Large intestine (tissue), 3 donors: Measurements from ENCODE around the gene CBR1. TPM values are rescaled to one million over a fixed set of nuclear protein-coding genes. Genes with fewer than 3 reads are reported as not detected.
"Not testable (repeated sequence)": the region's sequence is repeated elsewhere in the genome, so short reads cannot be mapped to it uniquely, and the experiment has no call there.

Experiments
- DNase-seq, 2 donors: peaks; one replicate each; pipeline versions ENCODE4 v3.0.0 to v3.0.0-alpha.2; 2013
- H3K27ac ChIP-seq: one replicate; pipeline ENCODE4 v1.5.1; 2013; ENCODE audit warnings: low read length
- H3K27me3 ChIP-seq: 2 replicates; pipeline ENCODE4 v1.6.1; 2013; ENCODE audit warnings: low read length; ENCODE audit not compliant: control insufficient read depth, insufficient read depth
- H3K36me3 ChIP-seq: 2 replicates; pipeline ENCODE4 v1.6.1; 2013; ENCODE audit warnings: low read length; ENCODE audit not compliant: control insufficient read depth, insufficient read depth
- H3K4me1 ChIP-seq: one replicate; pipeline ENCODE4 v1.6.1; 2013; ENCODE audit warnings: low read length; ENCODE audit not compliant: control insufficient read depth, insufficient read depth
- H3K4me3 ChIP-seq: one replicate; pipeline ENCODE4 v1.5.1; 2013; ENCODE audit warnings: low read length
- H3K9me3 ChIP-seq: one replicate; pipeline ENCODE4 v1.6.1; 2013; ENCODE audit warnings: mild to moderate bottlenecking, low read depth, low read length, moderate library complexity; ENCODE audit not compliant: control insufficient read depth
- WGBS: methylation state at CpG from one replicate; pipeline ENCODE4 v1.1.5; 2013; ENCODE audit warnings: low lambda C conversion rate; ENCODE audit not compliant: insufficient coverage; 5-methylcytosine and 5-hydroxymethylcytosine counted together
- polyA plus RNA-seq: library from polyadenylated mRNA; unstranded; fragments of 120-200 nt; gene quantifications from one replicate; pipeline ENCODE4 v1.2.1, GENCODE V29; 2013

The CBR1 gene
- polyA plus RNA-seq, 1 donor, result 82.6 TPM

- Histone ChIP-seq H3K9me3 (peaks cover 3% of the 10 kb centered on the region), H3K27ac (peak overlapping the region; percentile 14), H3K4me3 (no peak overlapping the region), H3K4me1 (peaks cover 30% of the 10 kb centered on the region), H3K27me3 (no peaks in the 10 kb centered on the region), H3K36me3 (no peaks in the 10 kb centered on the region)
- DNase-seq, result peak; percentile 45 to 77
- no CpG with 5 or more reads among the region's 3 CpGs for WGBS
These were observed 4.3 kb upstream of the CBR1 start for GRCh38 chr21:36065497-36066036.

DNA sequence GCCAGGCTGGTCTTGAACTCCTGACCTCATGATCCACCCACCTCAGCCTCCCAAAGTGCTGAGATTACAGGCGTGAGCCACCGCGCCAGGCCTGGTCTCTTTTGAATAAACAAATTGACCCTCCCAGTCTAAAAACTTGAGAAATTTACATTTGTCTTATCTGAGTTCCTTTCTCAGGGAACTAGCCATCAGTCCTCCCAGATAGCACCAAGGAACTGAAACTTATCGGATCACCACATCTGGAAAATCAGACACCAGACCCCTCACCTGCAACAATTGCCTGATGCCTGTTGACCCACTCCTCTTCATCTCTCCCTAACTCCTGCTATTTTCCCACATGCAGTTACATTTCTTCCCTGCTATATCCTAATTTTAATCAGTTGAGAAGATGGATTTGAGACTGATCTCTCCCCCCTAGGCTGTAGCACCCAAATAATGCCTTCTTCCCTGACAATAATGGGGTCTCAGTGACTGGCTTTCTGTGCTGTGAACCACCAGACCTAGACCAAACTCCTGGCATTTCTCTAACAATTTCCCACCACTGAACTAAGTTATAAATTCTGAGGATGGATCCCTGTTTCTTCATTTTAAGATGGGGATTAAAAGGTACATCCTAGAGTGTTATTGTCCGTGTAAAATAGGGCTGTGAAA lies 951 bp upstream of the CBR1 start:
- peaks cover 37% of the 10 kb centered on the region for H3K4me1 ChIP-seq
- H3K4me3 ChIP-seq, result no peak overlapping the region
- H3K27ac ChIP-seq, result no peak overlapping the region
- peaks cover 3% of the 10 kb centered on the region for H3K9me3 ChIP-seq
- H3K27me3 ChIP-seq, result no peaks in the 10 kb centered on the region
- no peak for DNase-seq
- no CpG with 5 or more reads among the region's 5 CpGs for WGBS
- peaks cover 2% of the 10 kb centered on the region for H3K36me3 ChIP-seq

DNA sequence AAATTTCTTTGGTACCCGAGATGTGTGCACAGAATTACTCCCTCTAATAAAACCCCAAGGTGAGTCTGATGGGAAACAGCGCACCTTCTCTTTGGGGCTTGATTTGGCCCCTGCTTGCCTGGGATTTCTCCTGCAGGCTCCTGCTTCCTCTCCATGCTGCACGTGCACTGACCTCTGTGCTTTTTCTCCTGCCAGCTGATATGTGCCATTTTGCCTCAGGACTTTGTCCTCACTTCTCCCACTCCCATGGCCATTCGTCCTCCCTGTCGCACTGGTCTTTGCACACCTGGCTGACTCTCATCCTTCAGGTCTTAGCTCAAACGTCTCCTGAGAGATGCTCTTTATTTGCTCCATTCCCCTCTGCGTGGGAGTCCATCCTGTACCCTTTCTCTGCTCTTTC lies 1.2 kb downstream of the CBR1 start:
- Histone ChIP-seq H3K4me1 (peaks cover 25% of the 10 kb centered on the region), H3K36me3 (peaks cover 2% of the 10 kb centered on the region), H3K9me3 (peaks cover 3% of the 10 kb centered on the region), H3K27ac (peak overlapping the region; percentile 81), H3K27me3 (no peaks in the 10 kb centered on the region), H3K4me3 (no peak overlapping the region)
- WGBS, result 30% methylated on average over 4 of the region's 7 CpGs
- DNase-seq, result peak; percentile 51 to 80

GRCh38 chr21:36072453-36073162 lies 2.8 kb downstream of the CBR1 start:
- peak in 1 of 2 donors; percentile 62 for DNase-seq
- Histone ChIP-seq H3K9me3 (peaks cover 3% of the 10 kb centered on the region), H3K36me3 (peaks cover 2% of the 10 kb centered on the region), H3K27ac (peak overlapping the region; percentile 23), H3K4me1 (peaks cover 22% of the 10 kb centered on the region), H3K27me3 (no peaks in the 10 kb centered on the region), H3K4me3 (no peak overlapping the region)
- 50% methylated on average over 2 of the region's 12 CpGs for WGBS

- peaks cover 22% of the 10 kb centered on the region for H3K4me1 ChIP-seq
- DNase-seq, result peak in 1 of 2 donors; percentile 23
- peaks cover 3% of the 10 kb centered on the region for H3K9me3 ChIP-seq
- WGBS, result 40% methylated on average over 1 of the region's 3 CpGs
- no peak overlapping the region for H3K4me3 ChIP-seq
- peak overlapping the region; percentile 23 for H3K27ac ChIP-seq
- H3K27me3 ChIP-seq, result no peaks in the 10 kb centered on the region
- peaks cover 2% of the 10 kb centered on the region for H3K36me3 ChIP-seq
These were observed 3.4 kb downstream of the CBR1 start for GRCh38 chr21:36073181-36073580.

DNA sequence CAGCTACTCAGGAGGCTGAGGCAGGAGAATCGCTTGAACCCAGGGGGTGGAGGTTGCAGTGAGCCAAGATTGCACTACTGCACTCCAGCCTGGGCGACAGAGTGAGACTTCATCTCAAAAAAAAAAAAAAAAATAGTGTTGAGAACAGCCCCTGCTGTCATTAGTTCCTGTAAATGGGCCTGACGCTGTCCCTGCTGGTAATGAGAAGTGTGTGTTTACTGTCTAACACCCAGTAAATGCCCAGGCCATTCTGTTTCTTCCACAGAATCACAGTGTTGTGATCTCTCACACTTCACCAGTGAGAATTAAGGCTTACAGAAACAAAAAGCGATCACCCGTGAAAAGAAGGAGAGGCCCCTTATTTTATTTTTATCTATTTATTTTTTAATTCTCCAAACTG lies 4.1 kb downstream of the CBR1 start:
- H3K9me3 ChIP-seq, H3K27ac ChIP-seq, H3K36me3 ChIP-seq, DNase-seq, H3K27me3 ChIP-seq, H3K4me3 ChIP-seq: not testable (repeated sequence)
- WGBS, result 92% methylated on average over 2 of the region's 5 CpGs
- H3K4me1 ChIP-seq, result peaks cover 22% of the 10 kb centered on the region

- no CpG with 5 or more reads among the region's 3 CpGs for WGBS
These were observed 5.3 kb downstream of the CBR1 start for GRCh38 chr21:36075171-36075570.

DNA sequence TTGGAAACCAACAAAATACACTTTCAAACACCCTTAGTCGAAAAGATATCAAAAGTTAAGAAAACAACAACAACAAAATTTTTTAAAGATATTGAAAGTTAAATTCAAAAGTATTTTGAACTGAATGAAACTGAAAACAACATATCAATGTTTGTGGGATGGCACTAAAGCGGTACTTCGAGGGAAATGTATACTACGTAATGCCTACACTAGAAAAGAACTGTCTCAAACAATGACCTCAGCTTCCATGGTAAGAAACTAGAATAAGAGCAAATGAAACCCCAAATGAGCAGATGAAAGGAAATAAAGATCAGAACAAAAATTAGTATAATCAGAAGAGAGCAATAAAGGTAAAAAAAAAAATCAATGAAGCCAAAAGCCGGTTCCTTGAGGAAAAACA lies 6.1 kb downstream of the CBR1 start:
- Histone ChIP-seq H3K27me3 (no peaks in the 10 kb centered on the region), H3K36me3 (peaks cover 2% of the 10 kb centered on the region), H3K4me1 (peaks cover 22% of the 10 kb centered on the region), H3K4me3 (no peak overlapping the region), H3K9me3 (no peaks in the 10 kb centered on the region), H3K27ac (no peak overlapping the region)
- DNase-seq, result no peak
- 92% methylated on average over 2 of the region's 5 CpGs for WGBS

More at GRCh38 chr21:36075171-36075570, 5.3 kb downstream of the CBR1 start:
- Histone ChIP-seq H3K9me3 (no peaks in the 10 kb centered on the region), H3K4me3 (no peak overlapping the region), H3K36me3 (peaks cover 2% of the 10 kb centered on the region), H3K27me3 (no peaks in the 10 kb centered on the region), H3K4me1 (peaks cover 22% of the 10 kb centered on the region), H3K27ac (no peak overlapping the region)
- DNase-seq, result no peak

- H3K27ac ChIP-seq, result no peak overlapping the region
These were observed 7.2 kb downstream of the CBR1 start for GRCh38 chr21:36076878-36077655.

DNA sequence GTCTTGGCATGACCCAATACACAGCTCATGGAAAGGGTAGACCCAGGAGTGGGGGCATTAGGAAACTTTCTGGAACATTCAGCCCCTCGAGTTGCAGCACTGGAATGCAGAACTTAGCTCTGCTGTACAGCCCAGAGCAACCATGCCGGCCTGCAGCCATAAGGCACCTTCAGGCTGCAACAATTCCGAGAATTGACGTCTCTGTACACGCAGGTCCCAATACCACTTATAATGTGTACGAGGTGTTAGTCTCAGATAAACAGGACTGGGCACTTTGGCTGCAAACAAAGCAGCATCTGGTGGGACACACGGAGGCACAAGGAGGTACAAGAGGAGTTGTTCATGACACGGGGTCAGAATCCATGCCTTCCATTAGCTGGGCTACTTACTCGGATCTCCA lies 7.9 kb downstream of the CBR1 start:
- WGBS, result 60% methylated on average over 1 of the region's 9 CpGs
- no peaks in the 10 kb centered on the region for H3K9me3 ChIP-seq
- DNase-seq, result no peak
- peaks cover 8% of the 10 kb centered on the region for H3K4me1 ChIP-seq
- H3K36me3 ChIP-seq, result no peaks in the 10 kb centered on the region
- H3K27me3 ChIP-seq, result no peaks in the 10 kb centered on the region
- no peak overlapping the region for H3K4me3 ChIP-seq
- H3K27ac ChIP-seq, result no peak overlapping the region

More at GRCh38 chr21:36076878-36077655, 7.2 kb downstream of the CBR1 start:
- DNase-seq, result peak; percentile 34 to 63
- WGBS, result no CpG with 5 or more reads among the region's 7 CpGs
- Histone ChIP-seq H3K9me3 (no peaks in the 10 kb centered on the region), H3K36me3 (no peaks in the 10 kb centered on the region), H3K27me3 (no peaks in the 10 kb centered on the region), H3K4me3 (no peak overlapping the region), H3K4me1 (peaks cover 14% of the 10 kb centered on the region)
